ENCODE data around the gene IFNL4. TPM values are rescaled to one million over a fixed set of nuclear protein-coding genes. Genes with fewer than 3 reads are reported as not detected.
A peak's percentile ranks its signal among the peaks of the same experiment; 100 is the strongest.

IFNL4 gene
- total and polyA plus RNA-seq, 2 experiments from 2014 or later, result not detected

DNA sequence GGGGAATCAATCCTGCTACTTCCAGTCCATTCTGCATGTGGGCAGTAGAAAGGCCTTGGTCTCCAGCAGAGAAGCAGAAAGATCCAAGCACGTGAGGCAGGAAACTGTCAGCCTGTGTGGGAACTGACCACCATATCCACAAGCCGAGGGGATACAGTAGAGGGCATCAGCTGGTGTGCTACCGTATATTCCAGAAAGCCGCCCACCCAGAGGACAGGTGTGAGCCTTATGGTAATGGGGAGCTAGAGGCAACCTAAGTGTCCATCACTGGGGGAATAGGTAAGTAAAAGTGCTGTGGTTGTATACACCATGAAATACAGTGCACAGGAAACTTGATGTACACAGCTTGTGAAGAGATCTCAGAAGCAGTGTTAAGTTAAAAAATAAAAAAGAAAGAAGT is 44.7 kb upstream of the IFNL4 start:
- Histone ChIP-seq H3K9me2 (ENCODE audit: insufficient read depth) (no peaks in the 10 kb centered on the region), H3K4me3 (no peak overlapping the region), H4K20me1 (ENCODE audit: insufficient read depth) (no peaks in the 10 kb centered on the region), H3K27ac (no peak overlapping the region), H3K9me3 (ENCODE audit: low read depth) (no peaks in the 10 kb centered on the region), H3K36me3 (ENCODE audit: low read depth) (no peaks in the 10 kb centered on the region), H3K79me2 (ENCODE audit: insufficient read depth) (no peaks in the 10 kb centered on the region), H3K4me1 (ENCODE audit: insufficient read depth) (no peaks in the 10 kb centered on the region), H2AFZ (no peak overlapping the region), H3F3A (ENCODE audit: insufficient read depth) (no peaks in the 10 kb centered on the region), H3K9ac (no peak overlapping the region), H3K4me2 (ENCODE audit: unreplicated experiment) (no peak overlapping the region), H3K27me3 (replicated peaks; ENCODE audit: insufficient read depth) (peaks cover 23% of the 10 kb centered on the region)
- WGBS, 2 experiments (ENCODE audit: low coverage in 1 of 2, low lambda C conversion rate in 2 of 2, missing lambda C conversion rate in 2 of 2), result 42 to 44% methylated on average over 4 of the region's 4 CpGs
- no peak for DNase-seq
- in situ Hi-C loops (cut with MboI), result no loop called here
- TF ChIP-seq EZH2 (IDR thresholded peaks at IDR 0.05; ENCODE audit: insufficient read depth, poor library complexity, severe bottlenecking), result no peak
- TF ChIP-seq EZH2phosphoT487 (IDR thresholded peaks at IDR 0.05; ENCODE audit: insufficient read depth, low read depth), result no peak

DNA sequence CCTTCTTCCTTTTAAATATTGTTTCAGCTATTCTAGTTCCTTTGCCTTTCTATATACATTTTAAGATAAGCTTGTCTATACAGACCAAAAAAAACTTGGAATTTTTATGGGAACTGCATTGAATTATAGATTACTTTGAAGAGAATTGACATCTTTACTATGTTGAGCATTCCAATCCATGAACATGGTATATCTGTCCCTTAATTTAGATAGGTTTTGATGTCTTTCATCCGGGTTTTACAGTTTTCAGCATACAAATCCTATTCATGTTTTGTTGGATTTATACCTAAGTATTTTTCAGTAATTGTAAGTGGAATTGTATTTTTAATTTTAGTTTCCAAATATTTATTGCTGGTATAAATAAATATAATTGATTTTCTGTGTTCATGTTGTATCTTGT is 35.4 kb upstream of the IFNL4 start:
- TF ChIP-seq EZH2 (IDR thresholded peaks at IDR 0.05; ENCODE audit: insufficient read depth, poor library complexity, severe bottlenecking), result no peak
- no peak for TF ChIP-seq EZH2phosphoT487 (IDR thresholded peaks at IDR 0.05; ENCODE audit: insufficient read depth, low read depth)
- no peaks in the 10 kb centered on the region for H3K36me3 ChIP-seq (ENCODE audit: low read depth)
- in situ Hi-C loops (cut with MboI), result no loop called here
- peaks cover 17% of the 10 kb centered on the region for H3K27me3 ChIP-seq (replicated peaks; ENCODE audit: insufficient read depth)
- no peak overlapping the region for H3K27ac ChIP-seq
- DNase-seq, result no peak
- H3K4me1 ChIP-seq (ENCODE audit: insufficient read depth), result no peaks in the 10 kb centered on the region
- H3F3A ChIP-seq (ENCODE audit: insufficient read depth), result no peaks in the 10 kb centered on the region
- H3K9me3 ChIP-seq (ENCODE audit: low read depth), result no peaks in the 10 kb centered on the region
- no peaks in the 10 kb centered on the region for H4K20me1 ChIP-seq (ENCODE audit: insufficient read depth)
- no peak overlapping the region for H3K9ac ChIP-seq
- no peaks in the 10 kb centered on the region for H3K79me2 ChIP-seq (ENCODE audit: insufficient read depth)
- H3K4me3 ChIP-seq, result no peak overlapping the region
- no peak overlapping the region for H3K4me2 ChIP-seq (ENCODE audit: unreplicated experiment)
- no peaks in the 10 kb centered on the region for H3K9me2 ChIP-seq (ENCODE audit: insufficient read depth)
- 7 to 8% methylated on average over 1 of the region's 1 CpG for WGBS, 2 experiments (ENCODE audit: low coverage in 1 of 2, low lambda C conversion rate in 2 of 2, missing lambda C conversion rate in 2 of 2)
- no peak overlapping the region for H2AFZ ChIP-seq

GRCh38 chr19:39282021-39282420 is 33.4 kb upstream of the IFNL4 start:
- WGBS, 2 experiments (ENCODE audit: low coverage in 1 of 2, low lambda C conversion rate in 2 of 2, missing lambda C conversion rate in 2 of 2), result 5 to 9% methylated on average over 1 of the region's 1 CpG

GRCh38 chr19:39277598-39277997 is 28.9 kb upstream of the IFNL4 start:
- peak; percentile 5 for DNase-seq
- Histone ChIP-seq H3K79me2 (ENCODE audit: insufficient read depth) (no peaks in the 10 kb centered on the region), H3K36me3 (ENCODE audit: low read depth) (no peaks in the 10 kb centered on the region), H3K9me3 (ENCODE audit: low read depth) (no peaks in the 10 kb centered on the region), H3F3A (ENCODE audit: insufficient read depth) (no peaks in the 10 kb centered on the region), H3K27ac (no peak overlapping the region), H2AFZ (no peak overlapping the region), H3K4me3 (no peak overlapping the region), H3K27me3 (replicated peaks; ENCODE audit: insufficient read depth) (peaks cover 38% of the 10 kb centered on the region), H3K4me1 (ENCODE audit: insufficient read depth) (no peaks in the 10 kb centered on the region), H3K4me2 (ENCODE audit: unreplicated experiment) (no peak overlapping the region), H3K9ac (no peak overlapping the region), H3K9me2 (ENCODE audit: insufficient read depth) (no peaks in the 10 kb centered on the region), H4K20me1 (ENCODE audit: insufficient read depth) (no peaks in the 10 kb centered on the region)
- 57 to 58% methylated on average over 7 of the region's 7 CpGs for WGBS, 2 experiments (ENCODE audit: low coverage in 1 of 2, low lambda C conversion rate in 2 of 2, missing lambda C conversion rate in 2 of 2)
- no peak for TF ChIP-seq EZH2phosphoT487 (IDR thresholded peaks at IDR 0.05; ENCODE audit: insufficient read depth, low read depth)
- no peak for TF ChIP-seq EZH2 (IDR thresholded peaks at IDR 0.05; ENCODE audit: insufficient read depth, poor library complexity, severe bottlenecking)
- in situ Hi-C loops (cut with MboI), result no loop called here

More at GRCh38 chr19:39282021-39282420, 33.4 kb upstream of the IFNL4 start:
- Histone ChIP-seq H3K9me2 (ENCODE audit: insufficient read depth) (no peaks in the 10 kb centered on the region), H3K9me3 (ENCODE audit: low read depth) (no peaks in the 10 kb centered on the region), H2AFZ (no peak overlapping the region), H3K9ac (no peak overlapping the region), H3K4me1 (ENCODE audit: insufficient read depth) (no peaks in the 10 kb centered on the region), H3K36me3 (ENCODE audit: low read depth) (no peaks in the 10 kb centered on the region), H3K27ac (no peak overlapping the region), H3F3A (ENCODE audit: insufficient read depth) (no peaks in the 10 kb centered on the region), H3K4me3 (no peak overlapping the region), H3K27me3 (replicated peaks; ENCODE audit: insufficient read depth) (peaks cover 15% of the 10 kb centered on the region; the same call in 1 of the 2 replicates), H3K4me2 (ENCODE audit: unreplicated experiment) (no peak overlapping the region), H3K79me2 (ENCODE audit: insufficient read depth) (no peaks in the 10 kb centered on the region), H4K20me1 (ENCODE audit: insufficient read depth) (no peaks in the 10 kb centered on the region)
- no peak for TF ChIP-seq EZH2 (IDR thresholded peaks at IDR 0.05; ENCODE audit: insufficient read depth, poor library complexity, severe bottlenecking)
- no peak for TF ChIP-seq EZH2phosphoT487 (IDR thresholded peaks at IDR 0.05; ENCODE audit: insufficient read depth, low read depth)
- in situ Hi-C loops (cut with MboI), result no loop called here
- DNase-seq, result no peak

GRCh38 chr19:39276740-39277139 is 28.1 kb upstream of the IFNL4 start:
- no peak overlapping the region for H3K27ac ChIP-seq
- no peaks in the 10 kb centered on the region for H3K9me2 ChIP-seq (ENCODE audit: insufficient read depth)
- no peaks in the 10 kb centered on the region for H3F3A ChIP-seq (ENCODE audit: insufficient read depth)
- WGBS, 2 experiments (ENCODE audit: low coverage in 1 of 2, low lambda C conversion rate in 2 of 2, missing lambda C conversion rate in 2 of 2), result 69 to 70% methylated on average over 5 of the region's 5 CpGs
- no peaks in the 10 kb centered on the region for H3K4me1 ChIP-seq (ENCODE audit: insufficient read depth)
- no peaks in the 10 kb centered on the region for H3K9me3 ChIP-seq (ENCODE audit: low read depth)
- H3K27me3 ChIP-seq (replicated peaks; ENCODE audit: insufficient read depth), result peaks cover 38% of the 10 kb centered on the region
- H2AFZ ChIP-seq, result no peak overlapping the region
- no peaks in the 10 kb centered on the region for H3K36me3 ChIP-seq (ENCODE audit: low read depth)
- no peak overlapping the region for H3K9ac ChIP-seq
- no peak overlapping the region for H3K4me2 ChIP-seq (ENCODE audit: unreplicated experiment)
- H4K20me1 ChIP-seq (ENCODE audit: insufficient read depth), result no peaks in the 10 kb centered on the region
- H3K79me2 ChIP-seq (ENCODE audit: insufficient read depth), result no peaks in the 10 kb centered on the region
- in situ Hi-C loops (cut with MboI), result no loop called here
- DNase-seq, result no peak
- no peak for TF ChIP-seq EZH2 (IDR thresholded peaks at IDR 0.05; ENCODE audit: insufficient read depth, poor library complexity, severe bottlenecking)
- TF ChIP-seq EZH2phosphoT487 (IDR thresholded peaks at IDR 0.05; ENCODE audit: insufficient read depth, low read depth), result no peak
- no peak overlapping the region for H3K4me3 ChIP-seq

Measured in GM23248 (cell line).